ENCODE results near the gene OTUD5. TPM values are rescaled to one million over a fixed set of nuclear protein-coding genes. Genes with fewer than 3 reads are reported as not detected.

OTUD5 gene
- total and polyA plus RNA-seq, 2 of the 13 experiments (the other 11 are each of a cell fraction or from before 2014, with no cell fraction given) = 18.4 to 42.2 TPM

DNA sequence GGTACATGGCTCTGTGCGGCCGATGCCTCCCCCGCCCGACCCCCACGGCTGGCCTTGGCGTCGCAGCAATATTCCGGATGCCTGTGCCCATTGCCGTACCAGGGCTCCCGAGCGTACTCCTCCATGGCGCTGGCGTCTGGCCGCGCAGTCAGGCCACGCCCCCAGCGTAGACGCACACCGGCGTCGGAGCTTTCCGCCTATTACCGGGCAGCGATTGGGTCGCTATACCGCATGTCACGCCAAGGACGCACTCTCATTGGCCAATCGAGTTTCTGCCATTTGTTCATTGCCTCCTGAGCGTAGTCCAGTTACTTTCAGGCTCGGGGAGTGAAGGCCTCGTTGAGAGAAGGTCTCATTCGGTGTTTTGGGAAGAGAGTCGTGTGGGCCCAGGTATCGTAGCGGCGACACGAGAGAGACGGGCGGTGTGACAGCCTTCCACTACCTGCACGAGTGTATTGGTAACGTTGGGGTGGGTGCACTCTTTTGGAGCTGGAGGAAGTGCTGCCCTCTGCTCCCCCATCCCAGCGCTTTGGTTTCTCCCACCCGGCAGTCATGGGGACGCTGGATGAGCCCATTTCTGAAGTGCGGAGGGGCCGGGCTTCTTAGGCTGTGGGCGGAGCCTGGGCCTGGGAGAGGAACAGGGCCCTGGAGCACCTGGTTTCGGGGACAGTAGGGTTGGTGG is 59.6 kb downstream of the OTUD5 start, which contains the start of the genes PQBP1 and TIMM17B (continued):
- TF ChIP-seq FOXJ3 (CRISPR knock-in tag; IDR thresholded peaks at IDR 0.05; ENCODE audit: borderline replicate concordance) = no peak
- TF ChIP-seq SOX5 (CRISPR knock-in tag; IDR thresholded peaks at IDR 0.05; ENCODE audit: borderline replicate concordance) = no peak
- peak; percentile 19; the same call in 1 of the 2 replicates for TF ChIP-seq ZNF501 (CRISPR knock-in tag; IDR thresholded peaks at IDR 0.05)
- TF ChIP-seq, protein P1, sequence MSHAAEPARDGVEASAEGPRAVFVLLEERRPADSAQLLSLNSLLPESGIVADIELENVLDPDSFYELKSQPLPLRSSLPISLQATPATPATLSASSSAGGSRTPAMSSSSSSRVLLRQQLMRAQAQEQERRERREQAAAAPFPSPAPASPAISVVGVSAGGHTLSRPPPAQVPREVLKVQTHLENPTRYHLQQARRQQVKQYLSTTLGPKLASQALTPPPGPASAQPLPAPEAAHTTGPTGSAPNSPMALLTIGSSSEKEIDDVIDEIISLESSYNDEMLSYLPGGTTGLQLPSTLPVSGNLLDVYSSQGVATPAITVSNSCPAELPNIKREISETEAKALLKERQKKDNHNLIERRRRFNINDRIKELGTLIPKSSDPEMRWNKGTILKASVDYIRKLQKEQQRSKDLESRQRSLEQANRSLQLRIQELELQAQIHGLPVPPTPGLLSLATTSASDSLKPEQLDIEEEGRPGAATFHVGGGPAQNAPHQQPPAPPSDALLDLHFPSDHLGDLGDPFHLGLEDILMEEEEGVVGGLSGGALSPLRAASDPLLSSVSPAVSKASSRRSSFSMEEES (CRISPR knock-in tag; IDR thresholded peaks at IDR 0.05) = no peak
- 0 out of 2 replicates have a peak, but pooled peaks have one; percentile 36 for TF ChIP-seq ZNF329 (CRISPR knock-in tag; IDR thresholded peaks at IDR 0.05; ENCODE audit: low read depth)
- TF ChIP-seq ZBTB1 (CRISPR knock-in tag; IDR thresholded peaks at IDR 0.05; ENCODE audit: borderline replicate concordance) = no peak
- peak; percentile 57; the same call in 1 of the 2 replicates for TF ChIP-seq SPEN (CRISPR knock-in tag; IDR thresholded peaks at IDR 0.05; ENCODE audit: low read depth)
- no peak for TF ChIP-seq ELF1 (CRISPR knock-in tag; IDR thresholded peaks at IDR 0.05)
- no peak for TF ChIP-seq ZSCAN22 (CRISPR knock-in tag; IDR thresholded peaks at IDR 0.05)
- TF ChIP-seq, protein P2, sequence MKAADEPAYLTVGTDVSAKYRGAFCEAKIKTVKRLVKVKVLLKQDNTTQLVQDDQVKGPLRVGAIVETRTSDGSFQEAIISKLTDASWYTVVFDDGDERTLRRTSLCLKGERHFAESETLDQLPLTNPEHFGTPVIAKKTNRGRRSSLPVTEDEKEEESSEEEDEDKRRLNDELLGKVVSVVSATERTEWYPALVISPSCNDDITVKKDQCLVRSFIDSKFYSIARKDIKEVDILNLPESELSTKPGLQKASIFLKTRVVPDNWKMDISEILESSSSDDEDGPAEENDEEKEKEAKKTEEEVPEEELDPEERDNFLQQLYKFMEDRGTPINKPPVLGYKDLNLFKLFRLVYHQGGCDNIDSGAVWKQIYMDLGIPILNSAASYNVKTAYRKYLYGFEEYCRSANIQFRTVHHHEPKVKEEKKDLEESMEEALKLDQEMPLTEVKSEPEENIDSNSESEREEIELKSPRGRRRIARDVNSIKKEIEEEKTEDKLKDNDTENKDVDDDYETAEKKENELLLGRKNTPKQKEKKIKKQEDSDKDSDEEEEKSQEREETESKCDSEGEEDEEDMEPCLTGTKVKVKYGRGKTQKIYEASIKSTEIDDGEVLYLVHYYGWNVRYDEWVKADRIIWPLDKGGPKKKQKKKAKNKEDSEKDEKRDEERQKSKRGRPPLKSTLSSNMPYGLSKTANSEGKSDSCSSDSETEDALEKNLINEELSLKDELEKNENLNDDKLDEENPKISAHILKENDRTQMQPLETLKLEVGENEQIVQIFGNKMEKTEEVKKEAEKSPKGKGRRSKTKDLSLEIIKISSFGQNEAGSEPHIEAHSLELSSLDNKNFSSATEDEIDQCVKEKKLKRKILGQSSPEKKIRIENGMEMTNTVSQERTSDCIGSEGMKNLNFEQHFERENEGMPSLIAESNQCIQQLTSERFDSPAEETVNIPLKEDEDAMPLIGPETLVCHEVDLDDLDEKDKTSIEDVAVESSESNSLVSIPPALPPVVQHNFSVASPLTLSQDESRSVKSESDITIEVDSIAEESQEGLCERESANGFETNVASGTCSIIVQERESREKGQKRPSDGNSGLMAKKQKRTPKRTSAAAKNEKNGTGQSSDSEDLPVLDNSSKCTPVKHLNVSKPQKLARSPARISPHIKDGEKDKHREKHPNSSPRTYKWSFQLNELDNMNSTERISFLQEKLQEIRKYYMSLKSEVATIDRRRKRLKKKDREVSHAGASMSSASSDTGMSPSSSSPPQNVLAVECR (CRISPR knock-in tag; IDR thresholded peaks at IDR 0.05; ENCODE audit: borderline replicate concordance) = peak; percentile 61; the same call in 1 of the 2 replicates
- no peak for TF ChIP-seq ZNF207 (IDR thresholded peaks at IDR 0.05; ENCODE audit: borderline replicate concordance)
- TF ChIP-seq SATB2 (CRISPR knock-in tag; IDR thresholded peaks at IDR 0.05) = no peak; the same call in 1 of the 2 replicates
- peak; percentile 25; the same call in 1 of the 2 replicates for TF ChIP-seq ZNF564 (CRISPR knock-in tag; IDR thresholded peaks at IDR 0.05)
- no peak for TF ChIP-seq KDM4B (CRISPR knock-in tag; IDR thresholded peaks at IDR 0.05)
- no peak for TF ChIP-seq NR2F2 (IDR thresholded peaks at IDR 0.05; ENCODE audit: borderline replicate concordance, low read depth)
- TF ChIP-seq ZKSCAN8 (CRISPR knock-in tag; IDR thresholded peaks at IDR 0.05; ENCODE audit: borderline replicate concordance) = no peak
- TF ChIP-seq ZMAT3 (CRISPR knock-in tag; conservative IDR thresholded peaks at IDR 0.05) = peak; percentile 45; the same call in 1 of the 2 replicates
- TF ChIP-seq, protein P3, sequence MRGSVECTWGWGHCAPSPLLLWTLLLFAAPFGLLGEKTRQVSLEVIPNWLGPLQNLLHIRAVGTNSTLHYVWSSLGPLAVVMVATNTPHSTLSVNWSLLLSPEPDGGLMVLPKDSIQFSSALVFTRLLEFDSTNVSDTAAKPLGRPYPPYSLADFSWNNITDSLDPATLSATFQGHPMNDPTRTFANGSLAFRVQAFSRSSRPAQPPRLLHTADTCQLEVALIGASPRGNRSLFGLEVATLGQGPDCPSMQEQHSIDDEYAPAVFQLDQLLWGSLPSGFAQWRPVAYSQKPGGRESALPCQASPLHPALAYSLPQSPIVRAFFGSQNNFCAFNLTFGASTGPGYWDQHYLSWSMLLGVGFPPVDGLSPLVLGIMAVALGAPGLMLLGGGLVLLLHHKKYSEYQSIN (CRISPR knock-in tag; IDR thresholded peaks at IDR 0.05; ENCODE audit: borderline replicate concordance) = no peak
- TF ChIP-seq KLF12 (CRISPR knock-in tag; IDR thresholded peaks at IDR 0.05; ENCODE audit: borderline replicate concordance) = no peak
- TF ChIP-seq NAIF1 (CRISPR knock-in tag; IDR thresholded peaks at IDR 0.05; ENCODE audit: borderline replicate concordance) = no peak
- TF ChIP-seq, protein P4, sequence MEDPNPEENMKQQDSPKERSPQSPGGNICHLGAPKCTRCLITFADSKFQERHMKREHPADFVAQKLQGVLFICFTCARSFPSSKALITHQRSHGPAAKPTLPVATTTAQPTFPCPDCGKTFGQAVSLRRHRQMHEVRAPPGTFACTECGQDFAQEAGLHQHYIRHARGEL (CRISPR knock-in tag; IDR thresholded peaks at IDR 0.05) = no peak
